Upper lobe of left lung (tissue), 4 donors: ENCODE results near the gene AWAT1.

ENCODE experiments used
- CTCF ChIP-seq, 6 experiments: fragments of 450-650 bp in 4 of 6; fragments of 200-600 bp in 2 of 6; sonication (generic) in 2 of 6; IDR thresholded peaks; one replicate each; pipeline ENCODE4 v1.5.1; 2016 to 2019; ENCODE audit warnings: antibody characterized with exemption in 6 of 6
- EP300 ChIP-seq, 4 donors: sonication (generic); formaldehyde crosslinking; IDR thresholded peaks; one replicate each; pipeline ENCODE4 v1.5.1; 2017; ENCODE audit warnings: antibody characterized with exemption in 4 of 4, control low read depth in 2 of 4

GRCh38 chrX:70231666-70232065 is 2.8 kb upstream of the AWAT1 start:
- TF ChIP-seq CTCF (IDR thresholded peaks at IDR 0.05) (no peak), EP300 (IDR thresholded peaks at IDR 0.05) (no peak)
